GM21381 (cell line): ENCODE data around the gene OMP.

Experiments
- ATAC-seq: cut with Tn5 transposase; IDR thresholded peaks from one replicate; pipeline ENCODE4 v1.9.1; 2021; ENCODE audit warnings: mild to moderate bottlenecking, moderate library complexity; ENCODE audit not compliant: unreplicated experiment

Gene OMP

GRCh38 chr11:77120571-77120970 is 17.9 kb downstream of the OMP start:
- no peak for ATAC-seq

GRCh38 chr11:77121096-77121640 is 18.5 kb downstream of the OMP start:
- no peak for ATAC-seq

GRCh38 chr11:77121876-77122575 is 19.4 kb downstream of the OMP start:
- no peak for ATAC-seq

- no peak for ATAC-seq
These were observed 20.1 kb downstream of the OMP start for GRCh38 chr11:77122576-77123212.

GRCh38 chr11:77123591-77123990 is 21.0 kb downstream of the OMP start:
- no peak for ATAC-seq

GRCh38 chr11:77124041-77124440 is 21.4 kb downstream of the OMP start:
- no peak for ATAC-seq

- no peak for ATAC-seq
These were observed 21.8 kb downstream of the OMP start for GRCh38 chr11:77124488-77124887.

- ATAC-seq: no peak
These were observed 22.6 kb downstream of the OMP start for GRCh38 chr11:77125191-77125590.

- no peak for ATAC-seq
These were observed 23.1 kb downstream of the OMP start for GRCh38 chr11:77125695-77126094.

GRCh38 chr11:77126156-77126775 is 23.6 kb downstream of the OMP start:
- no peak for ATAC-seq

GRCh38 chr11:77126861-77127234 is 24.2 kb downstream of the OMP start:
- ATAC-seq: no peak

- no peak for ATAC-seq
These were observed 24.7 kb downstream of the OMP start for GRCh38 chr11:77127235-77127911.

GRCh38 chr11:77127920-77128691 is 25.5 kb downstream of the OMP start, which contains the start of gene MYO7A:
MYO7A (plus strand) TSS chr11:77128246; CDS start chr11:77130635, 2,389 bp downstream.
- no peak for ATAC-seq

GRCh38 chr11:77129069-77129841 is 26.6 kb downstream of the OMP start:
- no peak for ATAC-seq

GRCh38 chr11:77129842-77130756 is 27.5 kb downstream of the OMP start:
- no peak for ATAC-seq

- ATAC-seq: no peak
These were observed 28.3 kb downstream of the OMP start for GRCh38 chr11:77130763-77131513.

- no peak for ATAC-seq
These were observed 28.9 kb downstream of the OMP start for GRCh38 chr11:77131560-77131959.

- ATAC-seq: no peak
These were observed 32.4 kb downstream of the OMP start for GRCh38 chr11:77135069-77135468.
